Hematopoietic multipotent progenitor cell treated with erythropoietin and hydrocortisone succinate and interleukin-3 and kit ligand, for 17 days (in vitro differentiated cells): ENCODE data around the gene COL23A1.
"Not testable (repeated sequence)": the region's sequence is repeated elsewhere in the genome, so short reads cannot be mapped to it uniquely, and the experiment has no call there.

ENCODE experiments used
- DNase-seq: peaks from one replicate; pipeline ENCODE4 v3.0.0-alpha.2; 2015; ENCODE audit warnings: low spot score

COL23A1 gene

GRCh38 chr5:178265746-178266145 is 324.4 kb downstream of the COL23A1 start:
- DNase-seq: no peak

- DNase-seq: no peak
Observed at GRCh38 chr5:178264044-178264443, 326.1 kb downstream of the COL23A1 start.

- no peak for DNase-seq
Observed at GRCh38 chr5:178261666-178262600, 328.3 kb downstream of the COL23A1 start.

- DNase-seq: no peak
Observed at GRCh38 chr5:178259623-178260536, 330.3 kb downstream of the COL23A1 start.

- DNase-seq: no peak
Observed at GRCh38 chr5:178257650-178258049, 332.5 kb downstream of the COL23A1 start.

GRCh38 chr5:178256746-178257145 is 333.4 kb downstream of the COL23A1 start:
- DNase-seq: no peak

- DNase-seq: not testable (repeated sequence)
Observed at GRCh38 chr5:178253632-178254031, 336.6 kb downstream of the COL23A1 start.

- DNase-seq: no peak
Observed at GRCh38 chr5:178252258-178252657, 337.9 kb downstream of the COL23A1 start.

- no peak for DNase-seq
Observed at GRCh38 chr5:178250263-178250662, 339.9 kb downstream of the COL23A1 start.

- no peak for DNase-seq
Observed at GRCh38 chr5:178249191-178249989, 340.8 kb downstream of the COL23A1 start.

GRCh38 chr5:178248750-178249149 is 341.4 kb downstream of the COL23A1 start:
- DNase-seq: no peak

- DNase-seq: no peak
Observed at GRCh38 chr5:178247481-178248456, 342.4 kb downstream of the COL23A1 start.

- no peak for DNase-seq
Observed at GRCh38 chr5:178246624-178247279, 343.4 kb downstream of the COL23A1 start.

GRCh38 chr5:178245389-178245788 is 344.8 kb downstream of the COL23A1 start:
- no peak for DNase-seq

- no peak for DNase-seq
Observed at GRCh38 chr5:178244576-178244975, 345.6 kb downstream of the COL23A1 start.

GRCh38 chr5:178242416-178242815 is 347.8 kb downstream of the COL23A1 start:
- no peak for DNase-seq

GRCh38 chr5:178241688-178242231 is 348.4 kb downstream of the COL23A1 start:
- no peak for DNase-seq

GRCh38 chr5:178241231-178241663 is 348.9 kb downstream of the COL23A1 start:
- DNase-seq: no peak

GRCh38 chr5:178240766-178241165 is 349.4 kb downstream of the COL23A1 start:
- DNase-seq: no peak

- no peak for DNase-seq
Observed at GRCh38 chr5:178240341-178240741, 349.9 kb downstream of the COL23A1 start.
